NCI-H187 (cell line): ENCODE results near the gene EHMT1.
A peak's percentile ranks its signal among the peaks of the same experiment; 100 is the strongest.
"Not testable (repeated sequence)": the region's sequence is repeated elsewhere in the genome, so short reads cannot be mapped to it uniquely, and the experiment has no call there.

Experiments
- DNase-seq, 2 experiments: peaks; one replicate each; lab custom pipeline; 2025; lab: John Stamatoyannopoulos, UW

Gene EHMT1

DNA sequence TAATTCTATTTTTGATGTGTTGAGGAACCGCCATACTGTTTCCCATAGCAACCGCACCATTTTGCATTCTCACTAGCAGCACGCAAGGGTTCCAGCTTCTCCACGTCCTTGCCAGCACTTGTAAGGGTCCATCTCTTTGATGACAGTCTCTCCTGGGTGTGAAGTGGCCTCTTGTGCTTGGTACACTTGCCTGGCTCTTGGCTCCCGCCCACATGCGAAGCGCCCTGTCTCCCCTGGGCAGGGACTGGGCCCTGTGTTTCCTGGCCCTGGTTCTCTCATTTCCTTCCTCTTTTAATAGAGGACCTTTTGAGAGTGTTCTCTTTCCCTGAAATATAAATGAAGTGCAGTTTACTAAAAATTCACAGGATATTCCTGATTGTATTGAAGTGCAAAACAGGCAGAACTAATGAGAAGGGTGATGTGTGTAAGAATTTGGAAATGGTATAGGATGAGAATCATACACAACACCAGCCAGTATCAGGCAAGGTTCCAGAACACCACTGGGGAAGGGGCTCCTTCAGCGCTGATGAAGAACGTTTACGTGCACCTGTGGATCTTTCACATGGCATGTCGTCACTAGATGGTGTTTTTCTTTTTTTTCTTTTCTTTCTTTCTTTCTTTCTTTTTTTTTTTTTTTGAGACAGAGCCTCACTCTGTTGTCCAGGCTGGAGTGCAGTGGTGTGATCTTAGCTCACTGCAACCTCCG lies 73.0 kb downstream of the EHMT1 start:
- peak in 1 of 2 experiments; percentile 42 for DNase-seq

DNA sequence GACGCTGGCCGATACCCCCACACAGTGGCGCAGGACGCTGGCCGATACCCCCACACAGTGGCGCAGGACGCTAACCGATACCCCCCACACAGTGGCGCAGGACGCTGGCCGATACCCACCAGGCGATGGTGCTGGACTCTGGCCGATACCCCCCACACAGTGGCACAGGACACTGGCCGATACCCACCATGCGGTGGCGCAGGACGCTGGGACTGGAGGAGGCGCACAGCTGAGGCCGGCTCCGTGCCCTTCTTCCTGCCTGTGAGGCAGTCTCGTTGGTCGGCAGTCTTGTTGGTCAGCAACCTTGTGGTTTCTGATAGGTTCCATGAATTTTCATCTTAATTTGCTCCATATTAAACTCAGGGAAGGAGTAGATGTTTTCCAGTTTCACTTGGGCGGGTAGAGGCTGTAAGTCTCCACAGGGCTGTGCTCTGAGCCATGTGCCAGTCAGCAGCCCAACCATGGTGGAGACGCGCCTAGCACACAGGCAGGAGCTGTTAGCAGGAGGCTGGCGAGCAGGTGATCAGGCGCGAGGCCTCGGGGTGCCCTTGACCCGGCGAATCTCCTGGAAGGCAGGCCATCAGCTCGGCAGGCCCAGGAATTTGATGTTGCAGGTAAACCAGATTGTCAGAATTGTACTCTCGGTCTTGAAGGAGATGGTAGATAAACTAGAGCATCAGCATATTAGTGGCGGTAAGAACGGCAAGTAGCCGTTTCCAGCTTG lies 75.6 kb downstream of the EHMT1 start:
- DNase-seq: no peak

DNA sequence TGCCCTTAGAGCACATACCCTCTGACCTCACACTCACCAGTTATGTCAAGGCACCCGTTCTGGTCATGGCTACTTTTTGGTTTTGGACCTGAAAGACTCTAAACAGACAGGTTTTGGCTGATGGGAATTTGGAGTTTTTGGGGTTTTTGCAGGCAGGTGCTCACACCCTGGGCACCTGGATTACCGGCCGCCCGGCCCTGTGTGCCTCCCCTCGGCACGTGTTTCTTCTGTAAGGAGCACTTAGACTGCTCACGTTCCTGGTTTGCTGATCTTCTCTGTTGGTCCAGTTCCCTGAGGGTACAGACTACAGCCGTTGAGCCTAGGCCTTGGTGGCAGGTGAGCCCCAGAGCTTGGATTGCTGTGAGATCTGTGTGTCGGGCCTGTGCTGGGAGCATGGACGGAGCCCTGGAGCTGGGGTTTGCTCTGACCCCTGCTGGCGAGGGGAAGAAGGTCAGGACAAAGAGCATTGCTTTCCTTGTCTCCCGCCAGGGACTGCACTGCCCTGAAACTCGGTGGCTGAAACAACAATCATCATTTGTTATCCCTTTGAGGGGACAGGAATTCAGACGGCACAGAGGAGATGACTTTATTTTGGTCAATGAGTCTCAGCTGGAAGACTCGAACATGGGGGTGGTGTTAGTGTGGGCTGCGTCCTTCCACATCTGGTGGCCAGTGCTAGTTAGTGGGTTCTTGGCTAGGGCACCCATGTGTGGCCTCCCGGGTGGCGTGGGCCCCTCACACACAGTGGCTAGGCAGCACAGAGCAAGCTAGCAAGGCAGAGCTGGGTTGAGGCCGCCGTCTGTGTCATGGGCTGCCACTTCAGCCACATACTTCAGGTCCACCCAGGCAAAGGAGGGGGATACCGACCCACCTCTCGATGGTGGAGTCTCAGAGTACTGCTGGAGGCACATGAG lies 76.4 kb downstream of the EHMT1 start:
- DNase-seq: no peak

DNA sequence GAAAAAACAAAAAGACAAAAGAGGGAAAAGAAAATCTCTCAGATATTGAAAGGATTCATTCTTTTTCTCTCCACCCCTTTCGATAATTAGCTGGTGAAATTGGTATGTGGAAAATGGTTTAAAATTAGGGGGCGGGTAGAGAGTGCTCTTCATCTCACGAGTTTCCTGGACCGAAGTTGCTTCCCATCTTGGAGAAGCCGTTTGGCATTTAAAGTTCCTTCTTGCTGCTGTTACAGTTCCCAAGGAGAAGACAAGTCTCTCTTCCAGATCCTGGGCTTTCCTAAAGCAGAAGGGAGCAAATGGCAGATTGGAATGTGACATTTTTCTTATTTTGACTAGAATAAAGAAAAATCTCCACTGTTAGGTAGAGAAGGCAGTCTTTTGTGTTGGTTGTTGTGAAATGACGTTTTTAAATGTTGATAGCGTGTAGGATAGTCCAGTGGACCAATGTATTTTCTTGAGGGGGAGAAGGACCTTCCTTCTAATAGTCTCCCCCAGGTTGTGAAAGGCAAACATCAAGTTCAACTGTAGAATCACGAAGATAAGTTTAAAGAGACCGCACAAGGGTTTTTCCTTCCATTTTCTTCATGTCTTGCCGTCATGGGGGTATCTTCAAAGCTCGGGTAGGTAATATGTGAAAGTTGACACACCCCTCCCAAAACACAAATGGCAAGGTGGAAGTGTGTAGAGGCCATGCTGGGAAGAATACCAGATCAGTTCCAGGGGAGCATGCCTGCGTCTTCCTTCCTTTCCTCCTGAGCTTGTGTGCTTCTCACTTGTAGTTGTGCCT lies 77.5 kb downstream of the EHMT1 start:
- no peak for DNase-seq

DNA sequence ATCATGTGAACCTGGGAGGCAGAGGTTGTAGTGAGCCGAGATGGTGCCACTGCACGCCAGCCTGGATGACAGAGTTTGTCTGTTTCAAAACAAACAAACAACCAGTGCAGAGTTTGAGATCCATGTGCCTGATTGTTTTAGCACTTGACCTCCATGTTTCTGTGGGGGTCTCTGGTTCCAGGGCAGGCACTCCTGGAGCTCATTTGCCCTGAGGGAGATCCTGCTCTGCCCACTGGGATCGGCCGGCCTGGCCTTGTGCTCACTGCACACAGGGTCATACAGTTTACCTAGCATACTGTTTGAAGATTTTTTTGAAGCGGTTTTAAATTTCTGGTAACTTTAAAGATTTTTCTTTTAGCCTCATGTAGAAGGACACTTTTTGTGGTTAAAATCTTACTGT lies 78.4 kb downstream of the EHMT1 start:
- no peak for DNase-seq

DNA sequence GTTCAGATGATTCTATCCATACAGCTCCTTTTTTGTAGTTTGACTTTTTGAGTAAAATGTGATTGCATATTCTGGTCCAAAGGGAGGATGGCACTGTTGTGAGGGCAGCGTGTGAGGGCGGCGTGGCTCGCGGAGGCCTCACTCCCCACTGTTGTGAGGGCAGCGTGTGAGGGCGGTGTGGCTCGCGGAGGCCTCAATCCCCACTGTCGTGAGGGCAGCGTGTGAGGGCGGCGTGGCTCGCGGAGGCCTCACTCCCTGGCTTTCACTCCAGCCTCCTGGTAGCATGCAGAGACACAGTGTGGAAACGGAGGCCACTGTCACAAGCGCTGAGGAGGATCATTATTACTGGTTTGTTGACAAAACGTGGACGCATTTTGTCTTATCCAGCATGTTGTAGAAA lies 79.0 kb downstream of the EHMT1 start:
- no peak for DNase-seq

DNA sequence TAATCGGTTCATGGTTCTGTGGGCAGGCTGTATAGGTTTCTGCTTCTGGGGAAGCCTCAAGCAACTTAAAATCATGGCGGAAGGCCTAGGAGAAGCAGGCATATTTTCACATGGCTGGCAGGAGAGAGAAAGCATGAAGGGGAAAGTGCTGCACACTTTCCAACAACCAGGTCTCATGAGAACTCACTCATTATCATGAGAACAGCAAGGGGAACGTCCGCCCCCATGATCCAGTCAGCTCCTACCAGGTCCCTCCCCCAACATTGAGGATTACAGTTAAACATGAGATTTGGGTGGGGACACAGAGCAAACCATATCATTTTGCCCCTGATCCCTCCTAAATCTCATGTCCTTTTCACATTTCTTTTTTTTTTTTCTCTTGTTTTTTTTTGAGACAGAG lies 82.1 kb downstream of the EHMT1 start:
- no peak for DNase-seq

DNA sequence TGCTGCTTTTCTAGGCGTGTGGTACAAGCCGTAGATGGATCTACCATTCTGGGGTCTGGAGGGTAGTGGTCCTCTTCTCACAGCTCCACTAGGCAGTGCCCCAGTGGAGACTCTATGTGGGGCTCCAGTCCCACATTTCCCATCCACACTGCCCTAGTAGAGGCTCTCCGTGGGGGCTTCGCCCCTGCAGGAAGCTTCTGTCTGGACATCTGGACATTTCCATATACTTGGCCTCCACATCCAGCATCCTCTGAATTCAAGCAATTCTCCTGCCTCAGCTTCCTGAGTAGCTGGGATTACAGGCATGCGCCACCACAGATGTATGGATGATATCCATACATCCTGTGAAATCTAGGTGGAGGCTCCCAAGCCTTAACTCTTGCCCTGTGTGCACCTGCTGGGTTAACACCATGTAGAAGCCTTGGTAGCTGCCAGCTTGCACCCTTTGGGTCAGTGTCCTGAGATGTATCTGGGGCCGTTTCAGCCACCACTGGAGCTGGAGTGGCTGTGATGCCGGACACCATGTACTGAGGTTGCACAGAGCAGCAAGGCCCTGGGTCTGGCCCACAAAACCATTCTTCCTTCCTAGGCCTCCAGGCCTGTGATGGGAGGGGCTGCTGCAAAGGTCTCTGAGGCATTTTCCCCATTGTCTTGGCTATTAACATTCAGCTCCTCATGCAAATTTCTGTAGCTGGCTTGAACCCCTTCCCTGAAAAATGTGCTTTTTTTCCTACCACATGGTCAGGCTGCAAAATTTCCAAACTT lies 84.0 kb downstream of the EHMT1 start:
- DNase-seq: no peak

DNA sequence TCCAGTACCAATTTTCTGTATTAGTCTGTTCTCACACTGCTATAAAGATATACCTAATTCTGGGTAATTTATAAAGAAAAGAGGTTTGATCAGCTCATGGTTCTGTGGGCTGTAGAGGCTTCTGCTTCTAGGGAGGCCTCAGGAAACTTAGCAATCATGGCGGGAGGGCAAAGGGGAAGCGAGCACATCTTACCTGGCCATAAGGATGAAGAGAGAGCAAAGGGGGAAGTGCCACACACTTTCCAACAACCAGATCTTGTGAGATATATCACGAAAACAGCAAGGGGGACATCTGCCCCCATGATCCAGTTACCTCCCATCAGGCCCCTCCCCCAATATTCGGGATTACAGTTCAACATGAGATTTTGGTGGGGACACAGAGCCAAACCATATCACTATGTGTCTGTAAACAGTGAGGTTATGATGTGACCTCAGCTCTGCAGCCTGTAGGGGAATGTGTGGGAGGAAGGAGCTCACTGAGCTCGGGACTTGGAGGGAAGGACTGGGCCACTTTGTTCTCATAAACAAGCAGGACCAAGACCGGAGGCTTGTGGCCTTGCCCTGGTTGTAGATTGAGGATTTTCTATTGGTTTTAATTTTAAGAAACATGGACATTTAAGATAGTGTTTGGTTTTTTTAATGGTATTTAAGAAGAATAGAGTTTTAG lies 85.2 kb downstream of the EHMT1 start:
- no peak for DNase-seq

DNA sequence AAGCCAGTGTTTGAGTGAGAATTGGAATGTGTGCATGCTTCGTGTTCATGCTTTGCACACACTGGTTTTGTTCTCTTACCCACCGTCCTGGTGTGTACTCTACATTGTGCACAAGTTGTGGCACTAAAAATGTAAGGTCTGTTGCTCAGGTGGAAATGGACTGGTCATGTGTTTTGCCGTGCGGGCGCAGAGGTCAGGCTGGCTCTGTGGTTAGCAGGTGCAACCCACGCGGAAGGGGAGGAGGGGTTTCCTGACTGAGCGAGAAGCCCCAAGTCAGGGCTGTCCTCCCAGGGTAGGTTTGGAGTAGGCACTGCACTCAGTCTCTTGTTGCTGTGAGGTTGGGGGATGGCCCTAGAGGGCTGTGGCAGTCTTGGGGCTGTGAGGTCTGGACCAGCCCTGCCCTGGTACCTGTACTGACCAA lies 86.6 kb downstream of the EHMT1 start:
- DNase-seq: no peak

DNA sequence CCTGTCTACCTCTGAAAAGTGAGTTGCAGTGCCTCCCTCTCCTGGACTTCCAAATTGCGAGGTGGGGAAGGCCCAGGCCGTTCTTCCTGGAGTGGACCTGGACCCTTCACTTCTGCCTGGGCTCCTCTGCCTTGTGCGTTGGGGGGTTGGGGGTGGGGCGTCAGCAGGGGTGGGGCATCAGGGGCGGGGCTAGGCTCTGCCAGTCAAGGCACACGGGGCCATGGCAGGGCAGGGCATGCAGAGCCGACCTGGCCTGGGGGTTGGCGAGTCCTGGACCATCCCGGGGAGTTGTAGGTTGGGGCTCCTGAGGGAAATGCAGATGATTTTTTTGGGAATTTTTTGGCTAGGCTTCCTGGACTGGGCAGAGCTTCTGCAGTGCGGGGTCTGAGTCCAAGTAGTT lies 87.1 kb downstream of the EHMT1 start:
- no peak for DNase-seq

DNA sequence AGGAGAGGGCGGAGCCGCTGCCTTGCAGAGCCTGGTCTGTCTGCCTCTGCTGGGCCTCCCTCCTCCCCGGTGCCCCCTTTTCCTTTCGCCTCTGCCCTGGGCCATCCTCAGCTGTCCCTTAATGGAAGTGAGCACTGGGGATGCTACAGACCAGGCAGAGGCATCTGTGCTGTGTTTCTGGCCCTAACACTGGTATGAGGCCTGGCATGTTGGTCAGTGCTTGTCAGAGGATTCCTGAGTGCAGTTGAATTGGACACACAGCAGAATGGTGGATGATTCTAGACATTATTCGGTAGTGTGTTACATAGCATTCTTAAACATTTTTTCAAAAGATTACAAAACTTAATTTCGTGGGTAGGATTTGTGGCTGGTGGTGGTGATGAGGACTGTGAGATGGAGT lies 88.6 kb downstream of the EHMT1 start:
- DNase-seq: no peak

DNA sequence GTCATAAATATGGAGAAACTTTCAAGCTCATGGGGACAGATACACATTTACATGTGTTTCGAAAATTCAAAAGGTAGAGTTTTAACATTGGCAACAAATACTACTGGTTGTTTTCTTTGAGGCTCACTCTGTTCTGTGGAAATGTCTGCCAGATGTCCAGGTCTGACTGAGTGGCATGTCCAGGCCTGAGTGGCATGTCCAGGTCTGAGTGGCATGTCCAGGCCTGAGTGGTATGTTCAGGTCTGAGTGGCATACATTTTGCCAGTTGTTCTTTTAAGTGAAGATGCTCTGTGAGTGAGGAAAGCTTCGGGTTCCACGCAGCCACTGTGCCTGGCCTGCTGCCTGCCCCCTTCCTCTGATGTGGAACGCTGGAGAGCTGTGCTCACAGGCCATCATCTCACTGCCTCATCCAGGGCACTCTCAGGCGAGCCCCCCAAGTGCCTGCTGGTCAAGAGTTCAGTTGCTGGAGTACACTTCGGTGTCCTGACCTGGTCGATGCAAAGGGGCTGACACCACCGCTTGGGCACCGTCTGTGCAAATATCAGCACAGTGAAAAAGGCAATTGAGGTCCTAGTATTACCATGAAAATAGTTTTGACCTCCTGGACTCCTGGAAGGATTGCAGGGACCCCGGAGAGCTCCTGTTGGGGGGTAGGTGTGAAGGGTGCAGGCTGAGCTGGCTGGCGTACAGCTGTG lies 89.9 kb downstream of the EHMT1 start:
- no peak for DNase-seq

DNA sequence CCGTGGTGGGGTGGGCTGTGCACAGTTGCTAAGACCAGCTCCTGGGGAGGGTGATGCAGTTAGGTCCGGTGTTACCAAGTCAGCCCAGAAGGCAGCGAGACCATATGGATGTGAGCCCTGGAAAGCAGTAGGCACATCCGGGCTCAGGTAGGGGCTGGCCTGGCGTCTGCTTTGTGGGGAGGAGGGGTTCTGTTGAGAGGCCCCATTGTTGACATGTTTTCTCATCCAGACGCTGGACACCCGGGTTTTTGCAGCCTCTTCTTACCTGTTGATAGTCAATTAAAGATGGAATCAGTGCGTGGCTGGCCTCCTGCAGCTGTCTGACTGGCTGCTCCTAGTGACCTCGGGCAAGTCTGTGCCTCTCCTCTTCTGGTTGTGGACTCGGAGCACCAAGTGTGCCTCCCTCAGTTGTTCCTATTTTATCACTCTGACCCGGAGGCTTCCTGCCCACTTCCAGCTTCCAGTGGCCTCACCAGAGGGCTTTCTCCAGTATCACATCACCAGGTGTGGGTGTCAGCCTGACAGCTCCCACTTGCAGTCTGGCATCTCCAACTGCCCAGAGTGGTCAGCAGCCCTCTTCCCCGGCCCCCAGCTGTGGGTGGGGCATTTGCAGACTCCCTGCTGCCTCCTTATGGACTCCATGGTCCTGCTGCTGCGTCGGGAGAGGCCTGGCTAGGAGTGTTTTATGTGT lies 90.8 kb downstream of the EHMT1 start:
- no peak for DNase-seq

DNA sequence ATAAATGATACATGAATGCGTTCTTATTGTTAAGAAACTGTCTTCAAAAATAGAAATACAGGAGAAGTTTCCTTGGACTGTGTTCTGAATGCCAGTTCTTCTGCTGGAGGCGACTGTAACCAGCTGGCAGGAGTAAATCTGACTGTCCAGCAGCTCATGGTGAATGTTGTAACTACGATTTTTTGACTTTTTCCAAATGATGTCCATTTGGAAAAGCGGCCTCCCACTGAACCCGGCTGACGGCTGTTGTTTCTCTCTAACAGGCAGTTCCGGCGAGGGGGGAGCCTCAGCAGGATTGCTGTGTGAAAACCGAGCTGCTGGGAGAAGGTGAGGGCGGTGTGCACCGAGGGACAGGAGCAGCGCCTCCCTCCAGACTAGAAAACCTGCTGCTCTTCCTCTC lies 91.9 kb downstream of the EHMT1 start:
- no peak for DNase-seq

DNA sequence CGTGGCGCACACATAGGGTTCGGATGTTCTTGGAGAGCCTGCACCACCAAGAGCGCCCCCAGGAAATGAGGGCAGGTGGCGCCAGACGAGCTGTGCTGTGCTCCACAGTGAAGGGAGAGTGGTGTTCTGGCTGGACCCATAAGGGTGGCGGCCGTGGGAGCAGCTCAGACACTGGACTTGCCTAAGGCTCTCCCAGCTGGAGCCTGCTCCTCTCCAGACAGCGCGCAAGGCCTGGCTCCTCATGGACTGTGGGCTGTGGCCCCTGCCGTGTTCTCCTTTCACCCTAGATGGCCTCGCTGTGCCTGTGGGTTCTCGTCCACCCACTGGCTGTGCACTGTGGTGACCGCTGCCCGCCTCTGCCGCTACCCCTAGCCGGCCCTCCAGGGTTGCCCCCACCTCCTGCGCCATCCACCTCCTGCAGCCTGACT lies 92.9 kb downstream of the EHMT1 start:
- no peak for DNase-seq

DNA sequence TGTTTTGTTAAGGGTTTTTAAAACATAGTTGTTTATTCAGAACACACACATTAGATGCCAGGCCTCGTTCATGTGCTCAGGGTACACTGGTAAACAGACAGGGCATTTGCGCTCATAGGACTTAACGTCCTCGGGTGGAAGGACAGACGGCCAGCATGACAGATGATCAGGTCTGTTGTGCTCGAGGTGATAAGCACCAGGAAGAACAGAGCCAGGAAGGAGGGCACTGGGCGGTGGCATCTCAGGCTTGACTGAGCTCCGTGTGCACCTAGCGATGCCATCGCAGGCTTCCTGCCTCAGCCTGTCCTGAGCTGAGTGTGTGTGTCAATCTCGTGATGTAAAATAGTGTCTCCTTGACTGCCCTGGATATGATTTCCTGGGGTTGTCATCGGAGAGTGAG lies 96.5 kb downstream of the EHMT1 start:
- no peak for DNase-seq

DNA sequence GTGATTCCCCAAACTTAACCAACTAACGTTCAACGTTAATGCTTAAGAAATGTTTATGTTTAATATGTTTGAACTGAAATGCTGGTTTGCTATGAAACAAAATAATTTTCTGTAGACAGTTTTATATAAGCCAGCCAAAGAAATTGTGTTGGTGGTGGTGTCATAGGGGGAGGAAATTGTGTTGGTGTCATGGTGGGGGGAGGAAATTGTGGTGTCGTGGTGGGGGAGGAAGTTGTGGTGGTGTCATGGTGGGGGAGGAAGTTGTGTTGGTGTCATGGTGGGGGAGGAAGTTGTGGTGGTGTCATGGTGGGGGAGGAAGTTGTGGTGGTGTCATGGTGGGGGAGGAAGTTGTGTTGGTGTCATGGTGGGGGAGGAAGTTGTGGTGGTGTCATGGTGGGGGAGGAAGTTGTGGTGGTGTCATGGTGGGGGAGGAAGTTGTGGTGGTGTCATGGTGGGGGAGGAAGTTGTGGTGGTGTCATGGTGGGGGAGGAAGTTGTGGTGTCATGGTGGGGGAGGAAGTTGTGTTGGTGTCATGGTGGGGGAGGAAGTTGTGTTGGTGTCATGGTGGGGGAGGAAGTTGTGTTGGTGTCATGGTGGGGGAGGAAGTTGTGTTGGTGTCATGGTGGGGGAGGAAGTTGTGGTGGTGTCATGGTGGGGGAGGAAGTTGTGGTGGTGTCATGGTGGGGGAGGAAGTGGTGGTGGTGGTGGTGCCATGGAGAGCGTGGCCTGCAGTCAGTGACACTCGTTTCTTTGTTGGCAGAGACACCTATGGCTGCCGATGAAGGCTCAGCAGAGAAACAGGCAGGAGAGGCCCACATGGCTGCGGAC lies 97.3 kb downstream of the EHMT1 start:
- not testable (repeated sequence) for DNase-seq
